ENCODE measurements around the gene ARF1. TPM values are rescaled to one million over a fixed set of nuclear protein-coding genes. Genes with fewer than 3 reads are reported as not detected.

ARF1 gene
- total RNA-seq, 2 donors from 2014 or later, result 322 to 372 TPM

- Histone ChIP-seq H3K27ac (ENCODE audit: low read depth, low read length) (no peak overlapping the region), H3K36me3 (ENCODE audit: control insufficient read depth, insufficient read depth, low read length) (no peaks in the 10 kb centered on the region), H3K9me3 (ENCODE audit: control insufficient read depth, low read length) (peaks cover 80% of the 10 kb centered on the region), H3K9ac (ENCODE audit: extremely low read depth, low read length, poor library complexity, severe bottlenecking) (no peak overlapping the region), H3K27me3 (ENCODE audit: control insufficient read depth, insufficient read depth, low read length, poor library complexity, severe bottlenecking) (no peaks in the 10 kb centered on the region), H3K4me3 (ENCODE audit: low read length) (no peak overlapping the region), H3K4me1 (ENCODE audit: control insufficient read depth, insufficient read depth, low read length) (peaks cover 5% of the 10 kb centered on the region)
- 79 to 90% methylated on average over 2 to 4 of the region's 4 CpGs for WGBS, 2 experiments (ENCODE audit: insufficient coverage in 1 of 2, insufficient read length in 1 of 2)
- Mint-ChIP-seq H3K4me1 (peaks cover 5% of the 10 kb centered on the region), H3K9me3 (peaks cover 67% of the 10 kb centered on the region), H3K27ac (no peak overlapping the region), H3K4me3 (no peak overlapping the region), H3K27me3 (ENCODE audit: insufficient read depth) (peaks cover 5% of the 10 kb centered on the region), H3K36me3 (ENCODE audit: low read depth) (peaks cover 8% of the 10 kb centered on the region)
- TF ChIP-seq CTCF (conservative IDR thresholded peaks at IDR 0.05), result no peak
- DNase-seq, result no peak
Observed at GRCh38 chr1:228117335-228117734, 34.8 kb downstream of the ARF1 start.

GRCh38 chr1:228118040-228118439 is 35.5 kb downstream of the ARF1 start:
- Mint-ChIP-seq H3K36me3 (ENCODE audit: low read depth) (peaks cover 8% of the 10 kb centered on the region), H3K27me3 (ENCODE audit: insufficient read depth) (peaks cover 5% of the 10 kb centered on the region), H3K27ac (no peak overlapping the region), H3K4me3 (no peak overlapping the region), H3K4me1 (peaks cover 11% of the 10 kb centered on the region), H3K9me3 (peaks cover 67% of the 10 kb centered on the region)
- no peak overlapping the region for H3K9ac ChIP-seq (ENCODE audit: extremely low read depth, low read length, poor library complexity, severe bottlenecking)
- no peak overlapping the region for H3K27ac ChIP-seq (ENCODE audit: low read depth, low read length)
- DNase-seq, result no peak
- no peaks in the 10 kb centered on the region for H3K27me3 ChIP-seq (ENCODE audit: control insufficient read depth, insufficient read depth, low read length, poor library complexity, severe bottlenecking)
- peaks cover 7% of the 10 kb centered on the region for H3K4me1 ChIP-seq (ENCODE audit: control insufficient read depth, insufficient read depth, low read length)
- WGBS, 2 experiments (ENCODE audit: insufficient coverage in 1 of 2, insufficient read length in 1 of 2), result 70 to 90% methylated on average over 1 to 2 of the region's 2 CpGs
- no peak overlapping the region for H3K4me3 ChIP-seq (ENCODE audit: low read length)
- no peaks in the 10 kb centered on the region for H3K36me3 ChIP-seq (ENCODE audit: control insufficient read depth, insufficient read depth, low read length)
- peaks cover 80% of the 10 kb centered on the region for H3K9me3 ChIP-seq (ENCODE audit: control insufficient read depth, low read length)
- TF ChIP-seq CTCF (conservative IDR thresholded peaks at IDR 0.05), result no peak

GRCh38 chr1:228120351-228120750 is 37.8 kb downstream of the ARF1 start:
- Mint-ChIP-seq H3K4me3 (no peak overlapping the region), H3K4me1 (peaks cover 28% of the 10 kb centered on the region), H3K27ac (no peak overlapping the region), H3K27me3 (ENCODE audit: insufficient read depth) (peaks cover 14% of the 10 kb centered on the region), H3K9me3 (peaks cover 58% of the 10 kb centered on the region), H3K36me3 (ENCODE audit: low read depth) (peaks cover 8% of the 10 kb centered on the region)
- DNase-seq, result no peak
- TF ChIP-seq CTCF (conservative IDR thresholded peaks at IDR 0.05), result no peak
- 79 to 89% methylated on average over 1 of the region's 1 CpG for WGBS, 2 experiments (ENCODE audit: insufficient coverage in 1 of 2, insufficient read length in 1 of 2)
- no peaks in the 10 kb centered on the region for H3K36me3 ChIP-seq (ENCODE audit: control insufficient read depth, insufficient read depth, low read length)
- peaks cover 75% of the 10 kb centered on the region for H3K9me3 ChIP-seq (ENCODE audit: control insufficient read depth, low read length)
- H3K4me1 ChIP-seq (ENCODE audit: control insufficient read depth, insufficient read depth, low read length), result peaks cover 20% of the 10 kb centered on the region
- no peak overlapping the region for H3K9ac ChIP-seq (ENCODE audit: extremely low read depth, low read length, poor library complexity, severe bottlenecking)
- no peaks in the 10 kb centered on the region for H3K27me3 ChIP-seq (ENCODE audit: control insufficient read depth, insufficient read depth, low read length, poor library complexity, severe bottlenecking)
- H3K4me3 ChIP-seq (ENCODE audit: low read length), result no peak overlapping the region
- no peak overlapping the region for H3K27ac ChIP-seq (ENCODE audit: low read depth, low read length)

All from endodermal cell (in vitro differentiated cells).